HCT116 (cell line): ENCODE measurements around the gene DYNLT4. TPM values are rescaled to one million over a fixed set of nuclear protein-coding genes. Genes with fewer than 3 reads are reported as not detected.

Experiments
- ATAC-seq: fragments of 200-7000 bp; cut with Tn5 transposase; 2 replicates; pipeline ENCODE4 v1.9.1; 2020; ENCODE audit warnings: mild to moderate bottlenecking, moderate library complexity
- BruUV-seq: library from RNA; stranded (reverse); fragments of 400-500 nt; replicated peaks from 2 replicates; lab custom pipeline; 2021; lab: Mats Ljungman, UMichigan
- CTCF ChIA-PET: fragments of 300-600 bp; sonication (Branson Sonifier 250); formaldehyde crosslinking; loops from one replicate; lab custom pipeline; 2021; ENCODE audit warnings: antibody characterized with exemption; lab: Charles Lee
- POLR2A ChIA-PET: fragments of 300-600, 350-600 bp; sonication (Branson Sonifier 250); formaldehyde crosslinking; loops from one replicate; lab custom pipeline; 2021; ENCODE audit warnings: antibody characterized with exemption; lab: Charles Lee
- RAD21 ChIA-PET, 2 experiments: fragments of 300-600 bp; sonication (Branson Sonifier 250); formaldehyde crosslinking; loops; one replicate each; lab custom pipeline; 2023; ENCODE audit warnings: low total read pairs in 2 of 2; ENCODE audit not compliant: uncharacterized antibody in 2 of 2, unreplicated experiment in 2 of 2, low non-redundant PET in 1 of 2; lab: Charles Lee
- DNase-seq: peaks from one replicate; pipeline ENCODE4 v3.0.0-alpha.2; 2010; ENCODE audit warnings: low read depth, low spot score
- H2AFZ ChIP-seq: fragments of 200-600 bp; shearing (Covaris generic), sonication (generic); 2 replicates; pipeline ENCODE4 v1.6.1; 2017; ENCODE audit warnings: low read depth, mixed run types, mixed read lengths, antibody characterized with exemption, low read length; ENCODE audit not compliant: poor library complexity, severe bottlenecking
- H3K27ac ChIP-seq: 2 replicates; pipeline ENCODE4 v1.5.1; 2012; ENCODE audit warnings: low read depth, low read length
- H3K27me3 ChIP-seq: fragments of 200-600 bp; sonication (generic); 2 replicates; pipeline ENCODE4 v1.6.1; 2016; ENCODE audit warnings: mixed run types, low read length, mixed read lengths; ENCODE audit not compliant: insufficient read depth
- H3K36me3 ChIP-seq, 2 experiments: fragments of 200-500 bp in 1 of 2; fragments of 200-600 bp in 1 of 2; sonication (Bioruptor generic) in 1 of 2; sonication (generic) in 1 of 2; 2 replicates each; pipeline versions ENCODE4 v1.5.1 to v1.6.1; 2014 to 2016; ENCODE audit warnings: low read length in 2 of 2, inconsistent platforms in 1 of 2, mixed read lengths in 1 of 2, mixed run types in 1 of 2; ENCODE audit not compliant: insufficient read depth in 2 of 2, control insufficient read depth in 1 of 2
- H3K4me1 ChIP-seq, 2 experiments: fragments of 200-600 bp in 1 of 2; sonication (generic) in 1 of 2; 2 replicates each; pipeline versions ENCODE4 v1.5.1 to v1.6.1; 2012 to 2017; ENCODE audit warnings: low read length in 2 of 2, inconsistent platforms in 1 of 2, mild to moderate bottlenecking in 1 of 2, mixed read lengths in 1 of 2, mixed run types in 1 of 2, moderate library complexity in 1 of 2; ENCODE audit not compliant: insufficient read depth in 2 of 2, control insufficient read depth in 1 of 2
- H3K4me2 ChIP-seq: fragments of 200-600 bp; sonication (generic); 2 replicates; pipeline ENCODE4 v1.6.1; 2017; ENCODE audit warnings: mixed run types, low read length, mixed read lengths
- H3K4me3 ChIP-seq, 2 experiments: fragments of 200-600 bp in 1 of 2; sonication (generic) in 1 of 2; replicated peaks in 1 of 2; 2 replicates each; pipeline ENCODE4 v1.5.1; 2011 to 2016; ENCODE audit warnings: low read length in 2 of 2, control low read depth in 1 of 2, low read depth in 1 of 2, mild to moderate bottlenecking in 1 of 2, mixed read lengths in 1 of 2, mixed run types in 1 of 2
- H3K79me2 ChIP-seq: fragments of 200-600 bp; sonication (generic); 2 replicates; pipeline ENCODE4 v1.6.1; 2017; ENCODE audit warnings: mild to moderate bottlenecking, mixed run types, low read length, moderate library complexity, mixed read lengths; ENCODE audit not compliant: insufficient read depth
- H3K9ac ChIP-seq: fragments of 200-600 bp; sonication (generic); 2 replicates; pipeline ENCODE4 v1.6.1; 2016; ENCODE audit warnings: low read length, mixed read lengths
- H3K9me2 ChIP-seq: fragments of 200-600 bp; sonication (generic), shearing (Covaris generic); 2 replicates; pipeline ENCODE4 v1.6.1; 2017; ENCODE audit warnings: mixed run types, mild to moderate bottlenecking, moderate library complexity; ENCODE audit not compliant: insufficient read depth
- H3K9me3 ChIP-seq, 2 experiments: fragments of 200-500 bp in 1 of 2; fragments of 200-600 bp in 1 of 2; sonication (Bioruptor generic) in 1 of 2; sonication (generic) in 1 of 2; 2 replicates each; pipeline ENCODE4 v1.6.1; 2014 to 2017; ENCODE audit warnings: low read length in 2 of 2, mixed read lengths in 2 of 2, inconsistent platforms in 1 of 2, low read depth in 1 of 2, mild to moderate bottlenecking in 1 of 2, mixed run types in 1 of 2, moderate library complexity in 1 of 2; ENCODE audit not compliant: control insufficient read depth in 1 of 2, insufficient read depth in 1 of 2
- H4K20me1 ChIP-seq: fragments of 200-600 bp; sonication (generic), shearing (Covaris generic); 2 replicates; pipeline ENCODE4 v1.6.1; 2017; ENCODE audit warnings: mixed run types, mild to moderate bottlenecking, moderate library complexity; ENCODE audit not compliant: insufficient read depth
- CBX3 ChIP-seq: IDR thresholded peaks from 2 replicates; pipeline ENCODE4 v1.6.1; 2012; ENCODE audit warnings: low read depth
- CEBPB ChIP-seq: IDR thresholded peaks from 2 replicates; pipeline ENCODE4 v1.6.1; 2012; ENCODE audit warnings: low read depth
- CTCF ChIP-seq, 3 experiments: fragments of 200-600 bp in 1 of 3; sonication (generic) in 1 of 3; IDR thresholded peaks in 2 of 3; conservative IDR thresholded peaks in 1 of 3; 2 replicates each; pipeline ENCODE4 v1.5.1; 2012 to 2017; ENCODE audit warnings: low read depth in 2 of 3, low read length in 2 of 3, antibody characterized with exemption in 1 of 3, borderline replicate concordance in 1 of 3, control low read depth in 1 of 3, mild to moderate bottlenecking in 1 of 3, mixed read lengths in 1 of 3, mixed run types in 1 of 3, moderate library complexity in 1 of 3; ENCODE audit not compliant: insufficient read depth in 1 of 3
- EZH2 ChIP-seq: fragments of 200-600 bp; sonication (generic); IDR thresholded peaks from 2 replicates; pipeline ENCODE4 v1.6.1; 2017; ENCODE audit warnings: antibody characterized with exemption, mixed run types
- EZH2phosphoT487 ChIP-seq: fragments of 200-600 bp; IDR thresholded peaks from 2 replicates; pipeline ENCODE4 v1.6.1; 2018; ENCODE audit warnings: antibody characterized with exemption, borderline replicate concordance
- MAX ChIP-seq: IDR thresholded peaks from 2 replicates; pipeline ENCODE4 v1.6.1; 2012
- REST ChIP-seq: IDR thresholded peaks from 2 replicates; pipeline ENCODE4 v1.6.1; 2012; ENCODE audit warnings: low read depth
- SIN3A ChIP-seq: IDR thresholded peaks from 2 replicates; pipeline ENCODE4 v1.6.1; 2012; ENCODE audit warnings: low read depth
- YY1 ChIP-seq: IDR thresholded peaks from 2 replicates; pipeline ENCODE4 v1.6.1; 2011; ENCODE audit warnings: low read length, low read depth, moderate library complexity, mild to moderate bottlenecking; ENCODE audit not compliant: insufficient replicate concordance; ENCODE audit errors: extremely low read depth
- ZFX ChIP-seq: fragments of 450-650 bp; IDR thresholded peaks from 2 replicates; pipeline ENCODE4 v1.6.1; 2017
- ZNF274 ChIP-seq: fragments of 200-500 bp; sonication (Bioruptor generic); IDR thresholded peaks from 2 replicates; pipeline ENCODE4 v1.6.1; 2014; ENCODE audit warnings: mild to moderate bottlenecking, low read depth, low read length, inconsistent platforms
- intact Hi-C: fragments of 100-400 bp; cut with micrococcal nuclease; formaldehyde crosslinking; loops from 2 replicates; pipeline ENCODE4 v1.10.0; 2022
- total RNA-seq: library from RNA; stranded (reverse); gene quantifications from one replicate; pipeline ENCODE4 v1.2.1, GENCODE V29; 2021; ENCODE audit not compliant: unreplicated experiment

DYNLT4 gene
- total RNA-seq, 1 experiment from 2014 or later: 0.96 TPM

GRCh38 chr1:44806025-44806703 lies 987 bp downstream of the DYNLT4 start:
- TF ChIP-seq ZNF274 (no peak), ZFX (no peak), EZH2 (no peak), CBX3 (no peak), CEBPB (no peak)
- RAD21 ChIA-PET: no interaction called here
- H2AFZ ChIP-seq: no peak overlapping the region
- H3K4me2 ChIP-seq: peak overlapping the region; percentile 68
- peaks cover 3 to 46% of the 10 kb centered on the region in 2 experiments; a peak in 3 of 4 replicates for H3K36me3 ChIP-seq
- H4K20me1 ChIP-seq: no peaks in the 10 kb centered on the region
- CTCF ChIA-PET: no interaction called here
- no peak for ATAC-seq
- POLR2A ChIA-PET: interaction anchor here (1.0 to 8.0 kb wide), 9 partner anchors 13 to 716 kb away, joined by 3 to 200 read pairs (median 6); partner anchors contain the start of genes BEST4, PRDX1, RNU5D-1 and RPS8
- H3K4me3 ChIP-seq: peak overlapping the region in 1 of 2 experiments; percentile 12; a peak in 1 of 4 replicates
- no peak for DNase-seq
- intact Hi-C loops: no loop called here
- peaks cover 54 to 98% of the 10 kb centered on the region in 2 experiments for H3K4me1 ChIP-seq
- H3K9ac ChIP-seq: peak overlapping the region; percentile 73
- H3K9me3 ChIP-seq: no peaks in the 10 kb centered on the region
- no TSS peak for BruUV-seq
- H3K79me2 ChIP-seq: peaks cover 42% of the 10 kb centered on the region
- no peaks in the 10 kb centered on the region for H3K9me2 ChIP-seq
- H3K27me3 ChIP-seq: no peaks in the 10 kb centered on the region
- peak overlapping the region; percentile 98 for H3K27ac ChIP-seq

GRCh38 chr1:44805311-44806024 lies 1.7 kb downstream of the DYNLT4 start:
- CTCF ChIA-PET: no interaction called here
- Histone ChIP-seq H3K4me2 (peak overlapping the region; percentile 68), H3K79me2 (peaks cover 49% of the 10 kb centered on the region), H4K20me1 (no peaks in the 10 kb centered on the region), H3K36me3 (peaks cover 3 to 46% of the 10 kb centered on the region in 2 experiments; a peak in 3 of 4 replicates), H3K9ac (peak overlapping the region; percentile 73), H3K4me1 (peaks cover 50 to 96% of the 10 kb centered on the region in 2 experiments), H3K9me2 (no peaks in the 10 kb centered on the region), H3K4me3 (no peak overlapping the region), H2AFZ (no peak overlapping the region), H3K27ac (peak overlapping the region; percentile 98), H3K9me3 (no peaks in the 10 kb centered on the region), H3K27me3 (no peaks in the 10 kb centered on the region)
- intact Hi-C loops: no loop called here
- BruUV-seq: no TSS peak
- DNase-seq: no peak
- POLR2A ChIA-PET: interaction anchor here (0.5 to 8.0 kb wide), 6 partner anchors 12 to 716 kb away, joined by 3 to 200 read pairs (median 6); partner anchors contain the start of genes PRDX1 and RNU5D-1
- ATAC-seq: no peak
- RAD21 ChIA-PET: no interaction called here
- TF ChIP-seq CTCF (IDR thresholded peaks at IDR 0.05 in 2 of 3, conservative IDR thresholded peaks at IDR 0.05 in 1 of 3; ENCODE audit: borderline replicate concordance in 1 of 3, insufficient read depth in 1 of 3, low read depth in 2 of 3, low read length in 2 of 3) (peak in 1 of 3 experiments; percentile 24; a peak in 1 of 6 replicates), REST (no peak), ZNF274 (no peak), EZH2phosphoT487 (no peak), SIN3A (no peak), ZFX (no peak), MAX (no peak), CBX3 (no peak), YY1 (no peak)
